Measurements from ENCODE around the gene MCF2L2. TPM values are rescaled to one million over a fixed set of nuclear protein-coding genes. Genes with fewer than 3 reads are reported as not detected.

Gene MCF2L2
- total RNA-seq, 4 donors from 2014 or later, result 0.59 to 4.1 (median 1.7) TPM

DNA sequence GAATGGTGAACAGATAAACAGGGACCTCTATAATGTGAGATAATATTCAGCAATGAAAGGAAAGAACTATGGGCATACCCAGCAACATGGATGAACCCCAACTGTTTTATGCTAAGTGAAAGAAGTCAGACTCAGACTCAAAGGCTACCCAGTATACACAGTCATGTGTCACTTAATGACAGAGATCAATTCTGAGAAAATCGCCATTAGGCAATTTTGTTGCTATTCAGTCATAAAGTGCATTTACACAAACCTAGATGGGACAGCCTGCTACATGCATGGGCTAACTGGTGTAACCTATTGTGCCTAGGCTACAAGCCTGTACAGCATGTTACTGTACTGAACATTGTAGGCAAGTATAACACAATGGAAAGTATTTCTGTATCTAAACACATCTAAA lies 98.9 kb downstream of the MCF2L2 start:
- no peak for DNase-seq
- Histone ChIP-seq H3K4me1 (no peaks in the 10 kb centered on the region), H3K27ac (no peak overlapping the region), H3K27me3 (no peaks in the 10 kb centered on the region), H3K36me3 (no peaks in the 10 kb centered on the region), H3K9me3 (no peaks in the 10 kb centered on the region), H3K4me3 (no peak overlapping the region)
- intact Hi-C loops (cut with DNase I; ENCODE audit: low total_unique reads), result no loop called here
- TF ChIP-seq, protein P1, sequence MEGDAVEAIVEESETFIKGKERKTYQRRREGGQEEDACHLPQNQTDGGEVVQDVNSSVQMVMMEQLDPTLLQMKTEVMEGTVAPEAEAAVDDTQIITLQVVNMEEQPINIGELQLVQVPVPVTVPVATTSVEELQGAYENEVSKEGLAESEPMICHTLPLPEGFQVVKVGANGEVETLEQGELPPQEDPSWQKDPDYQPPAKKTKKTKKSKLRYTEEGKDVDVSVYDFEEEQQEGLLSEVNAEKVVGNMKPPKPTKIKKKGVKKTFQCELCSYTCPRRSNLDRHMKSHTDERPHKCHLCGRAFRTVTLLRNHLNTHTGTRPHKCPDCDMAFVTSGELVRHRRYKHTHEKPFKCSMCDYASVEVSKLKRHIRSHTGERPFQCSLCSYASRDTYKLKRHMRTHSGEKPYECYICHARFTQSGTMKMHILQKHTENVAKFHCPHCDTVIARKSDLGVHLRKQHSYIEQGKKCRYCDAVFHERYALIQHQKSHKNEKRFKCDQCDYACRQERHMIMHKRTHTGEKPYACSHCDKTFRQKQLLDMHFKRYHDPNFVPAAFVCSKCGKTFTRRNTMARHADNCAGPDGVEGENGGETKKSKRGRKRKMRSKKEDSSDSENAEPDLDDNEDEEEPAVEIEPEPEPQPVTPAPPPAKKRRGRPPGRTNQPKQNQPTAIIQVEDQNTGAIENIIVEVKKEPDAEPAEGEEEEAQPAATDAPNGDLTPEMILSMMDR (IDR thresholded peaks at IDR 0.05), result no peak
- no peak for TF ChIP-seq POLR2A (IDR thresholded peaks at IDR 0.05)

DNA sequence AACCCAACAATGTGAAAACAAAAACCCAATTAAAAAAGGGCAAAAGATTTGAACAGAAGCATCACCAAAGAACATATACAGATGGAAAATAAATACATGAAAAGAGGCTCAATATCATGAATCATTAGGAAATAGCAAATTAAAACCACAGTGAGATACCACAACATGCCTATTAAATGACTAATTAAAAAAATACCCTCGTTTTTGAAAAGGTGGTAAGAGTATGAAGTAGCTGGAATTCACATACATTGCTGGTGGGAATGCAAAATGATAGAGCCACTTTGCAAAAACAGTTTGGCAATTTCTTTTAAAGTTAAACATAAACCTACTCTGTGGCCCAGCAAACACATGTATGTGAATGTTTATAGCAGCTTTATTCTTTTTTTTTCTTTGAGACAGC lies 99.6 kb downstream of the MCF2L2 start:
- Histone ChIP-seq H3K9me3 (no peaks in the 10 kb centered on the region), H3K36me3 (no peaks in the 10 kb centered on the region), H3K27me3 (no peaks in the 10 kb centered on the region), H3K4me3 (no peak overlapping the region), H3K27ac (no peak overlapping the region), H3K4me1 (no peaks in the 10 kb centered on the region)
- TF ChIP-seq, protein P1 (IDR thresholded peaks at IDR 0.05), result no peak
- no peak for TF ChIP-seq POLR2A (IDR thresholded peaks at IDR 0.05)
- intact Hi-C loops (cut with DNase I; ENCODE audit: low total_unique reads), result no loop called here
- no peak for DNase-seq

DNA sequence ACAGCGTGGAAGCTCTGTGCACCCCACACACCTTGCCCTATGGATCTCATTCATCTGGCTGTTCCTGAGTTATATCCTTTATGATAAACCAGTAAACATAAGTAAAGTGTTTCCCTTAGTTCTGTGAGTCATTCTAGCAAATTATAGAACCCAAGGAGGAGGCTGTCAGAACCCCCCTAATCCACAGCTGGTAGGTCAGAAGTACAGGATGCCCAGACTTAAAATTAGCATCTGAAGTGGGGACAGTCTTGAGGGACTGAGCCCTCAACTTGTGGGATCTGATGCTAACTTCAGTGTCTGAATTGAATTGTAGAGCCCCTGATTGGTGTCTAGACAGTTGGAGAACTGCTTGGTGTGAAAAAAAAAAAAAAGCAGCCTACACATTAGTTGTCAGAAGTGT lies 100.3 kb downstream of the MCF2L2 start:
- no peak overlapping the region for H3K27ac ChIP-seq
- no peaks in the 10 kb centered on the region for H3K9me3 ChIP-seq
- TF ChIP-seq, protein P1 (IDR thresholded peaks at IDR 0.05), result no peak
- TF ChIP-seq POLR2A (IDR thresholded peaks at IDR 0.05), result no peak
- DNase-seq, result no peak
- no peaks in the 10 kb centered on the region for H3K4me1 ChIP-seq
- H3K36me3 ChIP-seq, result no peaks in the 10 kb centered on the region
- intact Hi-C loops (cut with DNase I; ENCODE audit: low total_unique reads), result no loop called here
- H3K4me3 ChIP-seq, result no peak overlapping the region
- no peaks in the 10 kb centered on the region for H3K27me3 ChIP-seq

DNA sequence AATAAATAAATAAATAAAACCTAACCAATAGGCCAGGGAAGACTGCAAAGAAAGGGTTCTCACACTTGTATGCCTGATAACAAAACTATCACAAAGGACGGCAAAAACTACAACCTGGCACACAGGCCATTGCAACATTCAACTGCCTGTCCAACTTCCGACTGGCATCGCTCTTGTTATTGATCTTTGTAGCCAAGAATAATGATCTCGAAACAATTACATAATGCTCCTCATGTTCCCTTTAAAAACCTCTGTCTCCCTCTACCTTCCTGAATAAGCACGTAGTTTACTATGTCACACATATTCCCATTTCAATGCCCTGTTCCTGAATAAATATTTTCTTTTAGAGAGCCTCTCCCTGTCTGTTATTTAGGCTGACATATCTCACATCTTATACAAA lies 101.1 kb downstream of the MCF2L2 start:
- no peak for DNase-seq
- Histone ChIP-seq H3K27me3 (no peaks in the 10 kb centered on the region), H3K4me1 (no peaks in the 10 kb centered on the region), H3K36me3 (no peaks in the 10 kb centered on the region), H3K27ac (no peak overlapping the region), H3K4me3 (no peak overlapping the region), H3K9me3 (no peaks in the 10 kb centered on the region)
- TF ChIP-seq, protein P1 (IDR thresholded peaks at IDR 0.05), result no peak
- TF ChIP-seq POLR2A (IDR thresholded peaks at IDR 0.05), result no peak
- intact Hi-C loops (cut with DNase I; ENCODE audit: low total_unique reads), result no loop called here

DNA sequence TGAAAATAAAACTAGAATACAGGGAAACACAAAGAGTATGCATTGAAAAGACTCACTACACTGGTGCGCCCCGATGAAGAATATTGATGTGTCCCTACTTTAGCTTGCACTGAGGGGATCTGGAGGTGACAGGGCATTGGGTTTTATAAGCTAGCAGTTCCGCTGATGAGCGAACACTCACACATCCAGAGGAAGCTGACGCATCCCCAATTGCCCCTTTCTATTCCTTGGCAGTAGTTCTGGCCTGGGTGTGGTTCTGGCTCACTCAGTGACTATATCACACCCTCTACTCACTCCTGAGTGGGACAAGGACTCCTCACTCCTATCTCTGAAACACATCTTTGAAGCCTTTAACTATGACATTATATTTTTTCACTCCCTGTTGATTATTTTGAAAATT lies 104.3 kb downstream of the MCF2L2 start:
- intact Hi-C loops (cut with DNase I; ENCODE audit: low total_unique reads), result no loop called here
- Histone ChIP-seq H3K27ac (no peak overlapping the region), H3K4me1 (no peaks in the 10 kb centered on the region), H3K9me3 (no peaks in the 10 kb centered on the region), H3K27me3 (no peaks in the 10 kb centered on the region), H3K36me3 (no peaks in the 10 kb centered on the region), H3K4me3 (no peak overlapping the region)
- no peak for TF ChIP-seq POLR2A (IDR thresholded peaks at IDR 0.05)
- TF ChIP-seq, protein P1 (IDR thresholded peaks at IDR 0.05), result no peak
- DNase-seq, result no peak

All from uterus (tissue), 4 donors.